T-helper 22 cell (primary cell): ENCODE measurements around the gene DDX41.
A peak's percentile ranks its signal among the peaks of the same experiment; 100 is the strongest.

Experiments used
- DNase-seq: peaks from one replicate; pipeline ENCODE4 v3.0.0-alpha.2; 2020; ENCODE audit warnings: low read depth

Gene DDX41

GRCh38 chr5:177513500-177513899, 3.3 kb downstream of the DDX41 start:
- no peak for DNase-seq

GRCh38 chr5:177512736-177513380, 3.9 kb downstream of the DDX41 start:
- DNase-seq = no peak

- no peak for DNase-seq
Observed at GRCh38 chr5:177511796-177512675, 4.7 kb downstream of the DDX41 start.

- no peak for DNase-seq
Observed at GRCh38 chr5:177511181-177511580, 5.6 kb downstream of the DDX41 start.

- no peak for DNase-seq
Observed at GRCh38 chr5:177510567-177511053, 6.2 kb downstream of the DDX41 start.

- DNase-seq = no peak
Observed at GRCh38 chr5:177509991-177510566, 6.7 kb downstream of the DDX41 start.

- no peak for DNase-seq
Observed at GRCh38 chr5:177509381-177509951, 7.3 kb downstream of the DDX41 start, which contains the start of gene DOK3. Gene DOK3 (minus strand): TSS chr5:177509826. CDS start chr5:177509540, 286 bp downstream.

GRCh38 chr5:177508837-177509236, 7.9 kb downstream of the DDX41 start:
- no peak for DNase-seq

GRCh38 chr5:177508221-177508611, 8.5 kb downstream of the DDX41 start:
- DNase-seq = no peak

- DNase-seq = no peak
Observed at GRCh38 chr5:177507596-177508220, 9.1 kb downstream of the DDX41 start.

GRCh38 chr5:177507165-177507564, 9.6 kb downstream of the DDX41 start:
- no peak for DNase-seq

GRCh38 chr5:177505075-177505474, 11.7 kb downstream of the DDX41 start:
- DNase-seq = no peak

- no peak for DNase-seq
Observed at GRCh38 chr5:177504086-177505056, 12.4 kb downstream of the DDX41 start.

GRCh38 chr5:177503351-177504085, 13.2 kb downstream of the DDX41 start:
- no peak for DNase-seq

- no peak for DNase-seq
Observed at GRCh38 chr5:177502886-177503285, 13.9 kb downstream of the DDX41 start.

GRCh38 chr5:177501874-177502678, 14.7 kb downstream of the DDX41 start:
- no peak for DNase-seq

GRCh38 chr5:177500685-177501522, 15.9 kb downstream of the DDX41 start:
- DNase-seq = peak; percentile 54

- no peak for DNase-seq
Observed at GRCh38 chr5:177499842-177500241, 16.9 kb downstream of the DDX41 start.
